Measurements from ENCODE around the gene NBEAL1.
"Not testable (repeated sequence)": the region's sequence is repeated elsewhere in the genome, so short reads cannot be mapped to it uniquely, and the experiment has no call there.

The NBEAL1 gene

GRCh38 chr2:203014456-203015199 is at the start of gene NBEAL1:
Gene NBEAL1, plus strand, starts transcription at chr2:203014875. Its CDS starts 1,510 bp downstream, at chr2:203016385.
- peak; percentile 92 for DNase-seq (ENCODE audit: low spot score)

GRCh38 chr2:202965810-202966460 is 48.7 kb upstream of the NBEAL1 start:
- peak; percentile 7 for DNase-seq (ENCODE audit: low spot score)

GRCh38 chr2:202969404-202969803 is 45.3 kb upstream of the NBEAL1 start:
- not testable (repeated sequence) for DNase-seq (ENCODE audit: low spot score)

GRCh38 chr2:202976809-202977208 is 37.9 kb upstream of the NBEAL1 start:
- DNase-seq (ENCODE audit: low spot score) = no peak

- DNase-seq (ENCODE audit: low spot score) = no peak
Measured at GRCh38 chr2:202982779-202983491, 31.7 kb upstream of the NBEAL1 start.

- no peak for DNase-seq (ENCODE audit: low spot score)
Measured at GRCh38 chr2:202989749-202990148, 24.9 kb upstream of the NBEAL1 start.

GRCh38 chr2:202990501-202990900 is 24.2 kb upstream of the NBEAL1 start:
- DNase-seq (ENCODE audit: low spot score) = no peak

- DNase-seq (ENCODE audit: low spot score) = not testable (repeated sequence)
Measured at GRCh38 chr2:202997113-202997512, 17.6 kb upstream of the NBEAL1 start.

- DNase-seq (ENCODE audit: low spot score) = no peak
Measured at GRCh38 chr2:203002054-203002821, 12.4 kb upstream of the NBEAL1 start.

- DNase-seq (ENCODE audit: low spot score) = no peak
Measured at GRCh38 chr2:203003716-203004115, 11.0 kb upstream of the NBEAL1 start.

GRCh38 chr2:203016716-203017115 is 2.0 kb downstream of the NBEAL1 start:
- no peak for DNase-seq (ENCODE audit: low spot score)

GRCh38 chr2:203018181-203018580 is 3.5 kb downstream of the NBEAL1 start:
- no peak for DNase-seq (ENCODE audit: low spot score)

GRCh38 chr2:203019142-203019541 is 4.5 kb downstream of the NBEAL1 start:
- DNase-seq (ENCODE audit: low spot score) = no peak

GRCh38 chr2:203021991-203022390 is 7.3 kb downstream of the NBEAL1 start:
- DNase-seq (ENCODE audit: low spot score) = no peak

- DNase-seq (ENCODE audit: low spot score) = no peak
Measured at GRCh38 chr2:203022751-203023150, 8.1 kb downstream of the NBEAL1 start.

GRCh38 chr2:203025592-203025991 is 10.9 kb downstream of the NBEAL1 start:
- no peak for DNase-seq (ENCODE audit: low spot score)

GRCh38 chr2:203030545-203030944 is 15.9 kb downstream of the NBEAL1 start:
- DNase-seq (ENCODE audit: low spot score) = no peak

- no peak for DNase-seq (ENCODE audit: low spot score)
Measured at GRCh38 chr2:203030991-203031390, 16.3 kb downstream of the NBEAL1 start.

GRCh38 chr2:203033395-203033794 is 18.7 kb downstream of the NBEAL1 start:
- DNase-seq (ENCODE audit: low spot score) = no peak

GRCh38 chr2:203035879-203036470 is 21.3 kb downstream of the NBEAL1 start:
- DNase-seq (ENCODE audit: low spot score) = no peak

- DNase-seq (ENCODE audit: low spot score) = no peak
Measured at GRCh38 chr2:203037026-203037425, 22.4 kb downstream of the NBEAL1 start.

- no peak for DNase-seq (ENCODE audit: low spot score)
Measured at GRCh38 chr2:203038586-203038985, 23.9 kb downstream of the NBEAL1 start.

All from COLO829 (cell line).